A549 (cell line): ENCODE data around the gene REPS2. TPM values are rescaled to one million over a fixed set of nuclear protein-coding genes. Genes with fewer than 3 reads are reported as not detected.

ENCODE experiments used
- ATAC-seq, 2 experiments: fragments of 200-7000 bp in 1 of 2; fragments of >200 bp in 1 of 2; cut with Nextera tagmentation in 1 of 2; cut with Tn5 transposase in 1 of 2; 3 replicates each; pipeline versions ENCODE4 v1.8.0 to v1.9.1; 2018 to 2020; ENCODE audit warnings: mild to moderate bottlenecking in 1 of 2, moderate library complexity in 1 of 2
- CTCF ChIA-PET: fragments of 300-600 bp; sonication (Branson Sonifier 250); formaldehyde crosslinking; extraction: SDS; loops from one replicate; lab custom pipeline; 2021; ENCODE audit warnings: antibody characterized with exemption, inconsistent platforms; lab: Yijun Ruan, JAX
- POLR2A ChIA-PET: fragments of 350-600 bp; formaldehyde crosslinking; extraction: SDS; loops from one replicate; lab custom pipeline; 2021; ENCODE audit warnings: antibody characterized with exemption, inconsistent platforms; lab: Yijun Ruan, JAX
- DNase-seq, 2 experiments: peaks; one replicate each; pipeline versions ENCODE4 v3.0.0 to v3.0.0-alpha.2; 2011 to 2016; ENCODE audit warnings: low read depth in 1 of 2, low spot score in 1 of 2
- FAIRE-seq: peaks from 2 replicates; lab custom pipeline; 2011; peaks lifted over from hg19 to GRCh38; lab: Jason Lieb, UNC
- H3K27ac ChIP-seq, 2 experiments: fragments of >200 bp; sonication (Bioruptor Twin); formaldehyde crosslinking; 3 replicates each; pipeline ENCODE4 v1.5.1; 2016 to 2017
- H3K4me1 ChIP-seq: fragments of >200 bp; sonication (Bioruptor Twin); formaldehyde crosslinking; 3 replicates; pipeline ENCODE4 v1.6.1; 2016
- H3K4me2 ChIP-seq: fragments of >200 bp; sonication (Bioruptor Twin); formaldehyde crosslinking; 3 replicates; pipeline ENCODE4 v1.6.1; 2016
- H3K4me3 ChIP-seq: fragments of >200 bp; sonication (Bioruptor Twin); formaldehyde crosslinking; 3 replicates; pipeline ENCODE4 v1.5.1; 2016
- H3K9me3 ChIP-seq: fragments of >200 bp; sonication (Bioruptor Twin); formaldehyde crosslinking; 3 replicates; pipeline ENCODE4 v1.6.1; 2016
- CBX8 ChIP-seq: fragments of 200-600 bp; sonication (generic); IDR thresholded peaks from 2 replicates; pipeline ENCODE4 v1.6.1; 2016
- CEBPB ChIP-seq, 2 experiments: fragments of >200 bp in 1 of 2; sonication (Bioruptor Twin) in 1 of 2; formaldehyde crosslinking in 1 of 2; IDR thresholded peaks; 2 replicates each; pipeline ENCODE4 v1.6.1; 2012 to 2016
- EHMT2 ChIP-seq: fragments of 200-600 bp; sonication (generic); IDR thresholded peaks from 2 replicates; pipeline ENCODE4 v1.6.1; 2016; ENCODE audit warnings: antibody characterized with exemption, low read depth, mild to moderate bottlenecking, moderate library complexity
- EP300 ChIP-seq, 2 experiments: fragments of >200 bp; sonication (Bioruptor Twin); formaldehyde crosslinking; IDR thresholded peaks; 2 replicates in 1 of 2; 3 replicates in 1 of 2; pipeline ENCODE4 v1.6.1; 2016 to 2017
- FOSB ChIP-seq: fragments of 250-450 bp; sonication (Bioruptor Pico); IDR thresholded peaks from 2 replicates; pipeline ENCODE4 v1.5.0; 2020; ENCODE audit warnings: mild to moderate bottlenecking, moderate library complexity
- FOSL2 ChIP-seq, 2 experiments: fragments of 450-650 bp in 1 of 2; fragments of >200 bp in 1 of 2; sonication (Bioruptor Twin) in 1 of 2; formaldehyde crosslinking; IDR thresholded peaks; 2 replicates each; pipeline versions ENCODE4 v1.5.0 to v1.6.1; 2016 to 2020; ENCODE audit warnings: mild to moderate bottlenecking in 1 of 2, moderate library complexity in 1 of 2
- HDAC2 ChIP-seq: fragments of 200-600 bp; sonication (generic); IDR thresholded peaks from 2 replicates; pipeline ENCODE4 v1.6.1; 2016
- HEYL ChIP-seq: fragments of 250-450 bp; sonication (Bioruptor Pico); IDR thresholded peaks from 2 replicates; pipeline ENCODE4 v1.8.0; 2021; ENCODE audit warnings: mild to moderate bottlenecking, moderate library complexity
- HOXA7 ChIP-seq: fragments of 250-450 bp; sonication (Bioruptor Pico); IDR thresholded peaks from 2 replicates; pipeline ENCODE4 v1.5.0; 2020; ENCODE audit warnings: mild to moderate bottlenecking, moderate library complexity
- HOXB13 ChIP-seq: fragments of 250-450 bp; sonication (Bioruptor Pico); IDR thresholded peaks from 2 replicates; pipeline ENCODE4 v1.5.0; 2020; ENCODE audit warnings: low read depth, mild to moderate bottlenecking, moderate library complexity
- HOXB5 ChIP-seq: fragments of 250-450 bp; sonication (Bioruptor Pico); IDR thresholded peaks from 2 replicates; pipeline ENCODE4 v1.5.0; 2020; ENCODE audit warnings: mild to moderate bottlenecking, moderate library complexity
- JUN ChIP-seq, 2 experiments: fragments of >200 bp; sonication (Bioruptor Twin); formaldehyde crosslinking; IDR thresholded peaks; 2 replicates in 1 of 2; 3 replicates in 1 of 2; pipeline ENCODE4 v1.6.1; 2016 to 2017
- MAZ ChIP-seq: fragments of 150-350 bp; IDR thresholded peaks from 2 replicates; pipeline ENCODE4 v1.6.1; 2014; ENCODE audit warnings: antibody characterized with exemption, low read depth, low read length, borderline replicate concordance
- MYC ChIP-seq: IDR thresholded peaks from 2 replicates; pipeline ENCODE4 v1.6.1; 2012; ENCODE audit warnings: mild to moderate bottlenecking, inconsistent platforms, low read length, improper control_type of control experiment, borderline replicate concordance
- NFE2L2 ChIP-seq: fragments of 150-350 bp; conservative IDR thresholded peaks from 2 replicates; pipeline ENCODE4 v1.6.1; 2014; ENCODE audit warnings: low read length
- NPAS2 ChIP-seq: fragments of 250-450 bp; sonication (Bioruptor Pico); IDR thresholded peaks from 2 replicates; pipeline ENCODE4 v1.8.0; 2022; ENCODE audit warnings: mild to moderate bottlenecking, moderate library complexity, borderline replicate concordance
- NR3C1 ChIP-seq: fragments of >200 bp; sonication (Bioruptor Twin); formaldehyde crosslinking; IDR thresholded peaks from 3 replicates; pipeline ENCODE4 v1.6.1; 2017
- RARB ChIP-seq: fragments of 250-450 bp; sonication (Bioruptor Pico); IDR thresholded peaks from 2 replicates; pipeline ENCODE4 v1.8.0; 2021; ENCODE audit warnings: mild to moderate bottlenecking, moderate library complexity
- RCOR1 ChIP-seq: fragments of 150-350 bp; IDR thresholded peaks from 2 replicates; pipeline ENCODE4 v1.6.1; 2014; ENCODE audit warnings: antibody characterized with exemption, low read length, low read depth
- SMC3 ChIP-seq: fragments of >200 bp; sonication (Bioruptor Twin); formaldehyde crosslinking; IDR thresholded peaks from 3 replicates; pipeline ENCODE4 v1.6.1; 2018; ENCODE audit warnings: inconsistent platforms
- TFCP2L1 ChIP-seq: fragments of 250-450 bp; sonication (Bioruptor Pico); IDR thresholded peaks from 2 replicates; pipeline ENCODE4 v1.5.0; 2021; ENCODE audit warnings: mild to moderate bottlenecking
- TP53 ChIP-seq: fragments of 250-450 bp; sonication (Bioruptor Pico); IDR thresholded peaks from 2 replicates; pipeline ENCODE4 v1.5.0; 2021; ENCODE audit warnings: mild to moderate bottlenecking, moderate library complexity
- ZC3H11A ChIP-seq: fragments of 450-650 bp; IDR thresholded peaks from 2 replicates; pipeline ENCODE4 v1.6.1; 2014; ENCODE audit warnings: antibody characterized with exemption, mild to moderate bottlenecking
- ZNF302 ChIP-seq: fragments of 250-450 bp; sonication (Bioruptor Pico); IDR thresholded peaks from 2 replicates; pipeline ENCODE4 v1.9.0; 2021; ENCODE audit warnings: inconsistent platforms, mild to moderate bottlenecking, moderate library complexity
- ZSCAN20 ChIP-seq: fragments of 250-450 bp; sonication (Bioruptor Pico); IDR thresholded peaks from 2 replicates; pipeline ENCODE4 v1.8.0; 2022; ENCODE audit warnings: mild to moderate bottlenecking, moderate library complexity
- WGBS: methylation state at CpG from one replicate; pipeline ENCODE4 v1.1.6; 2017; ENCODE audit errors: missing lambda C conversion rate; 5-methylcytosine and 5-hydroxymethylcytosine counted together
- polyA plus RNA-seq, 4 experiments: library from polyadenylated mRNA; depleted of rRNA in 3 of 4; stranded (reverse); fragments of >200 nt; fragmentation: RNase III in 1 of 4; extraction: RNeasy Plus Mini Kit Qiagen cat#74134 plus additional on column Dnase treatment in 1 of 4; gene quantifications; 2 replicates in 3 of 4; 3 replicates in 1 of 4; pipeline ENCODE4 v1.2.3, GENCODE V29; 2011 to 2017
- TF ChIP-seq, protein P1 (sequence below): IDR thresholded peaks from 2 replicates; pipeline ENCODE4 v1.6.1; 2012; ENCODE audit warnings: low read depth, borderline replicate concordance
- TF ChIP-seq, protein P2 (sequence below): fragments of >200 bp; sonication (Bioruptor Twin); formaldehyde crosslinking; IDR thresholded peaks from 2 replicates; pipeline ENCODE4 v1.6.1; 2016
- TF ChIP-seq, protein P3 (sequence below): fragments of 450-650 bp; IDR thresholded peaks from 2 replicates; pipeline ENCODE4 v1.6.1; 2014; ENCODE audit warnings: antibody characterized with exemption
- TF ChIP-seq, protein P4 (sequence below): fragments of 200-600 bp; sonication (generic); IDR thresholded peaks from 2 replicates; pipeline ENCODE4 v1.6.1; 2016; ENCODE audit warnings: antibody characterized with exemption, mild to moderate bottlenecking, moderate library complexity

REPS2 gene
- polyA plus RNA-seq, 2 of the 4 experiments (the other 2 are of a cell fraction): 0.17 to 0.76 TPM

DNA sequence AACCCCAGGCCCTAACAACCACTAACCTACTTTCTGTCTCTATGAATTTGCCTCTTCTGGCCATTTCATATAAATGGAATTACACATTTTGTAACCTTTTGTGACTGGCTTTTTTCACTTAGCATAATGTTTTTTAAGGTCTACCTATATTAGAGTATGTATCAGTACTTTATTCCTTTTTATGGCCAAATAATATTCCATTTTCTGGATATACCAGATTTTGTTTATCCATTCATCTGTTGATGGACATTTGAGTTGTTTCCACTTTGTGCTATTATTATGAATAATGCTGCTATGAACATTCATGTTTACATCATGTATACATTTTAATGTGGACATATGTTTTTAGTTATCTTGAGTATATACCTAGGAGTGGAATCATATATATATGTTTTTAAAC lies 35.5 kb downstream of the REPS2 start:
- Histone ChIP-seq H3K4me1 (no peaks in the 10 kb centered on the region), H3K4me3 (no peak overlapping the region), H3K9me3 (no peaks in the 10 kb centered on the region), H3K27ac (no peak overlapping the region), H3K4me2 (no peak overlapping the region)
- no peak for TF ChIP-seq ZNF302
- no peak for TF ChIP-seq NPAS2 (CRISPR knock-in tag)
- TF ChIP-seq NR3C1: no peak
- no peak for TF ChIP-seq HOXB5 (CRISPR knock-in tag)
- no peak for TF ChIP-seq NFE2L2
- TF ChIP-seq FOSB (CRISPR knock-in tag): no peak
- TF ChIP-seq JUN (IDR thresholded peaks at IDR 0.05): no peak
- TF ChIP-seq CEBPB (IDR thresholded peaks at IDR 0.05): no peak
- no peak for TF ChIP-seq RCOR1
- TF ChIP-seq EHMT2: no peak
- TF ChIP-seq TP53 (CRISPR knock-in tag): no peak
- no peak for TF ChIP-seq MAZ
- TF ChIP-seq ZSCAN20 (CRISPR knock-in tag): no peak
- no peak for TF ChIP-seq MYC
- TF ChIP-seq ZC3H11A: no peak
- TF ChIP-seq, protein P1, sequence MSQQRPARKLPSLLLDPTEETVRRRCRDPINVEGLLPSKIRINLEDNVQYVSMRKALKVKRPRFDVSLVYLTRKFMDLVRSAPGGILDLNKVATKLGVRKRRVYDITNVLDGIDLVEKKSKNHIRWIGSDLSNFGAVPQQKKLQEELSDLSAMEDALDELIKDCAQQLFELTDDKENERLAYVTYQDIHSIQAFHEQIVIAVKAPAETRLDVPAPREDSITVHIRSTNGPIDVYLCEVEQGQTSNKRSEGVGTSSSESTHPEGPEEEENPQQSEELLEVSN: no peak
- no peak for TF ChIP-seq HOXA7 (CRISPR knock-in tag)
- TF ChIP-seq RARB (CRISPR knock-in tag): no peak
- TF ChIP-seq, protein P2, sequence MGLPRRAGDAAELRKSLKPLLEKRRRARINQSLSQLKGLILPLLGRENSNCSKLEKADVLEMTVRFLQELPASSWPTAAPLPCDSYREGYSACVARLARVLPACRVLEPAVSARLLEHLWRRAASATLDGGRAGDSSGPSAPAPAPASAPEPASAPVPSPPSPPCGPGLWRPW: no peak
- ChIA-PET POLR2A (no interaction called here), CTCF (no interaction called here)
- FAIRE-seq: no peak
- no peak for DNase-seq
- ATAC-seq: no peak

DNA sequence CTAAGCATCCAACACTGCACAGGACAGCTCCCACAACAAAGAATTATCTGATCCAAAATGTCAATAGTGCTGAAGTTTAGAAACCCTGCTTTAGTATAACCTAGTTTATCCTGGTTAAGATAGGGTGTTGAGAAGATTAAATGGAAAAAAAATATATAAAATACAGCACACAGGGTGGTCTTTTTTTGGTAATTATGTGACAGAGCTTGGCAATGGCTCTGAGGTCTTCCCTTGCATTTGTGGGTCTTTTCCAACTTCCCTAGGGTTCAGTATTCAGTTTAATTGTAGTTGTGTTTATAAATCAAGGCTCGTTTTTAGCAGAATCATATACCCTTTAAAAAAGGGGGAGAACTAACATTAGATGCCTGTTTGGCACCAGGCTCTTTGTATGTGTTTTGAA lies 36.6 kb downstream of the REPS2 start:
- Histone ChIP-seq H3K27ac (no peak overlapping the region), H3K4me3 (no peak overlapping the region), H3K4me2 (no peak overlapping the region), H3K9me3 (0 out of 3 replicates have a peak, but pooled peaks cover 3% of the 10 kb centered on the region), H3K4me1 (no peaks in the 10 kb centered on the region)
- WGBS: 3% methylated on average over 1 of the region's 1 CpG
- FAIRE-seq (no peak), ATAC-seq (no peak), DNase-seq (no peak)
- TF ChIP-seq HDAC2: no peak
- TF ChIP-seq, protein P3, sequence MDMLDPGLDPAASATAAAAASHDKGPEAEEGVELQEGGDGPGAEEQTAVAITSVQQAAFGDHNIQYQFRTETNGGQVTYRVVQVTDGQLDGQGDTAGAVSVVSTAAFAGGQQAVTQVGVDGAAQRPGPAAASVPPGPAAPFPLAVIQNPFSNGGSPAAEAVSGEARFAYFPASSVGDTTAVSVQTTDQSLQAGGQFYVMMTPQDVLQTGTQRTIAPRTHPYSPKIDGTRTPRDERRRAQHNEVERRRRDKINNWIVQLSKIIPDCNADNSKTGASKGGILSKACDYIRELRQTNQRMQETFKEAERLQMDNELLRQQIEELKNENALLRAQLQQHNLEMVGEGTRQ: no peak
- TF ChIP-seq FOSL2 (IDR thresholded peaks at IDR 0.05): no peak
- TF ChIP-seq FOSL2 (CRISPR knock-in tag; IDR thresholded peaks at IDR 0.05): no peak
- ChIA-PET CTCF (interaction anchor here (1.6 kb wide), 1 partner anchor 63 kb away, joined by 3 read pairs; no protein-coding TSS in a partner anchor), POLR2A (no interaction called here)

DNA sequence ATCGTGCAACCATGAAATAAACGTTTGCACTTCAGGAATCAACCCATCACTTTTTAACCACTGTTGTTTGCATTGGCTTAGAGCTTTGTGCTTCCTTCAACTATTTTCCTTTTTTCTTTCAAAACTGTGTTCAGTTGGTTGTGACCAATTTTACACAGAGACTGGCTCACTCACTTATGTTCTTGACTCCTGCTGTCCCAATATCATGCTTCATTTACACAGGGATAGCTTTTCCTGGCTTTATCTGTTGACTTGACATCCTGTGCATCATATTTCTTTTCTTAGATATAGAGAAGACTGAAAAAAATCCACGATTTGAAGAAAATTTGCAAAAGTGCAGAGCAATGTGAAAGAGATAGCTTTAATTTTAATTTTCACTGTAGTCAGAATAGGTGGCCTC lies 38.8 kb downstream of the REPS2 start:
- no peak overlapping the region for H3K27ac ChIP-seq
- DNase-seq (no peak), FAIRE-seq (no peak), ATAC-seq (no peak)
- 0 out of 3 replicates have a peak, but pooled peaks cover 4% of the 10 kb centered on the region for H3K9me3 ChIP-seq
- no peak overlapping the region for H3K4me2 ChIP-seq
- no peak for TF ChIP-seq HOXB13
- TF ChIP-seq, protein P1: no peak
- no peak for TF ChIP-seq HOXB5 (CRISPR knock-in tag)
- TF ChIP-seq TFCP2L1: no peak
- no peak for TF ChIP-seq NR3C1
- TF ChIP-seq SMC3: no peak
- TF ChIP-seq MAZ: no peak
- TF ChIP-seq RARB (CRISPR knock-in tag): no peak
- TF ChIP-seq MYC: no peak
- TF ChIP-seq EHMT2: no peak
- TF ChIP-seq HEYL (CRISPR knock-in tag): no peak
- TF ChIP-seq EP300 (IDR thresholded peaks at IDR 0.05): no peak
- TF ChIP-seq, protein P4, sequence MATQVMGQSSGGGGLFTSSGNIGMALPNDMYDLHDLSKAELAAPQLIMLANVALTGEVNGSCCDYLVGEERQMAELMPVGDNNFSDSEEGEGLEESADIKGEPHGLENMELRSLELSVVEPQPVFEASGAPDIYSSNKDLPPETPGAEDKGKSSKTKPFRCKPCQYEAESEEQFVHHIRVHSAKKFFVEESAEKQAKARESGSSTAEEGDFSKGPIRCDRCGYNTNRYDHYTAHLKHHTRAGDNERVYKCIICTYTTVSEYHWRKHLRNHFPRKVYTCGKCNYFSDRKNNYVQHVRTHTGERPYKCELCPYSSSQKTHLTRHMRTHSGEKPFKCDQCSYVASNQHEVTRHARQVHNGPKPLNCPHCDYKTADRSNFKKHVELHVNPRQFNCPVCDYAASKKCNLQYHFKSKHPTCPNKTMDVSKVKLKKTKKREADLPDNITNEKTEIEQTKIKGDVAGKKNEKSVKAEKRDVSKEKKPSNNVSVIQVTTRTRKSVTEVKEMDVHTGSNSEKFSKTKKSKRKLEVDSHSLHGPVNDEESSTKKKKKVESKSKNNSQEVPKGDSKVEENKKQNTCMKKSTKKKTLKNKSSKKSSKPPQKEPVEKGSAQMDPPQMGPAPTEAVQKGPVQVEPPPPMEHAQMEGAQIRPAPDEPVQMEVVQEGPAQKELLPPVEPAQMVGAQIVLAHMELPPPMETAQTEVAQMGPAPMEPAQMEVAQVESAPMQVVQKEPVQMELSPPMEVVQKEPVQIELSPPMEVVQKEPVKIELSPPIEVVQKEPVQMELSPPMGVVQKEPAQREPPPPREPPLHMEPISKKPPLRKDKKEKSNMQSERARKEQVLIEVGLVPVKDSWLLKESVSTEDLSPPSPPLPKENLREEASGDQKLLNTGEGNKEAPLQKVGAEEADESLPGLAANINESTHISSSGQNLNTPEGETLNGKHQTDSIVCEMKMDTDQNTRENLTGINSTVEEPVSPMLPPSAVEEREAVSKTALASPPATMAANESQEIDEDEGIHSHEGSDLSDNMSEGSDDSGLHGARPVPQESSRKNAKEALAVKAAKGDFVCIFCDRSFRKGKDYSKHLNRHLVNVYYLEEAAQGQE: no peak
- no peak for TF ChIP-seq CBX8
- ChIA-PET CTCF (interaction anchor here (0.7 to 1.1 kb wide), 2 partner anchors 93 to 159 kb away, joined by 3 to 5 read pairs; no protein-coding TSS in a partner anchor), POLR2A (no interaction called here)
- 3% methylated on average over 3 of the region's 3 CpGs for WGBS
- no peak overlapping the region for H3K4me3 ChIP-seq
- no peaks in the 10 kb centered on the region for H3K4me1 ChIP-seq
